Measurements from ENCODE around the gene EHMT1. TPM values are rescaled to one million over a fixed set of nuclear protein-coding genes. Genes with fewer than 3 reads are reported as not detected.
A peak's percentile ranks its signal among the peaks of the same experiment; 100 is the strongest.

EHMT1 gene
- total RNA-seq, 1 experiment from 2014 or later: 112 TPM

GRCh38 chr9:137694236-137694959 lies 75.6 kb downstream of the EHMT1 start:
- Histone ChIP-seq H3K9ac (ENCODE audit: extremely low read depth, insufficient read length, low read length) (no peak overlapping the region), H2AFZ (ENCODE audit: low read length) (no peak overlapping the region), H3K27me3 (ENCODE audit: insufficient read depth, low read length) (no peaks in the 10 kb centered on the region; the same call in 1 of the 2 replicates), H3K4me1 (ENCODE audit: insufficient read depth, low read length) (peaks cover 12% of the 10 kb centered on the region; the same call in 1 of the 2 replicates), H3T11ph (ENCODE audit: low read length) (no peak overlapping the region), H3K4ac (ENCODE audit: low read depth, low read length) (no peak overlapping the region), H3K27ac (ENCODE audit: insufficient read length, low read depth, low read length) (no peak overlapping the region), H2BK5ac (ENCODE audit: insufficient read length, low read length) (no peak overlapping the region), H2BK20ac (ENCODE audit: low read depth, low read length, poor library complexity, severe bottlenecking) (no peak overlapping the region), H3K79me2 (ENCODE audit: insufficient read depth, low read length) (peaks cover 32% of the 10 kb centered on the region; the same call in 1 of the 2 replicates), H3K4me2 (ENCODE audit: insufficient read depth, insufficient read length, low read length) (no peak overlapping the region), H2AK5ac (ENCODE audit: insufficient read length, low read length) (no peak overlapping the region), H4K5ac (ENCODE audit: insufficient read length, low read depth, low read length) (no peak overlapping the region), H4K20me1 (ENCODE audit: control insufficient read depth, insufficient read depth, insufficient read length) (no peaks in the 10 kb centered on the region), H2BK12ac (ENCODE audit: insufficient read length, low read depth, low read length) (no peak overlapping the region), H3K23me2 (ENCODE audit: insufficient read length, low read depth, low read length, poor library complexity, severe bottlenecking) (no peaks in the 10 kb centered on the region), H4K8ac (replicated peaks; ENCODE audit: insufficient read length, low read depth, low read length) (no peak overlapping the region), H3K23ac (ENCODE audit: insufficient read length, low read depth, low read length) (no peak overlapping the region), H2BK15ac (ENCODE audit: low read depth, low read length) (no peak overlapping the region), H3K14ac (ENCODE audit: insufficient read depth, low read length) (no peak overlapping the region), H2BK120ac (ENCODE audit: low read depth, low read length, poor library complexity, severe bottlenecking) (no peak overlapping the region), H3K79me1 (ENCODE audit: insufficient read depth, low read depth, low read length, poor library complexity, severe bottlenecking) (peaks cover 7% of the 10 kb centered on the region), H3K56ac (ENCODE audit: insufficient read length, low read depth, low read length) (no peak overlapping the region), H4K91ac (ENCODE audit: insufficient read length, low read depth, low read length) (no peak overlapping the region), H3K9me3 (ENCODE audit: control insufficient read depth, low read depth, low read length) (no peaks in the 10 kb centered on the region), H3K18ac (ENCODE audit: insufficient read length, low read depth, low read length) (no peak overlapping the region)
- TF ChIP-seq, protein P1, sequence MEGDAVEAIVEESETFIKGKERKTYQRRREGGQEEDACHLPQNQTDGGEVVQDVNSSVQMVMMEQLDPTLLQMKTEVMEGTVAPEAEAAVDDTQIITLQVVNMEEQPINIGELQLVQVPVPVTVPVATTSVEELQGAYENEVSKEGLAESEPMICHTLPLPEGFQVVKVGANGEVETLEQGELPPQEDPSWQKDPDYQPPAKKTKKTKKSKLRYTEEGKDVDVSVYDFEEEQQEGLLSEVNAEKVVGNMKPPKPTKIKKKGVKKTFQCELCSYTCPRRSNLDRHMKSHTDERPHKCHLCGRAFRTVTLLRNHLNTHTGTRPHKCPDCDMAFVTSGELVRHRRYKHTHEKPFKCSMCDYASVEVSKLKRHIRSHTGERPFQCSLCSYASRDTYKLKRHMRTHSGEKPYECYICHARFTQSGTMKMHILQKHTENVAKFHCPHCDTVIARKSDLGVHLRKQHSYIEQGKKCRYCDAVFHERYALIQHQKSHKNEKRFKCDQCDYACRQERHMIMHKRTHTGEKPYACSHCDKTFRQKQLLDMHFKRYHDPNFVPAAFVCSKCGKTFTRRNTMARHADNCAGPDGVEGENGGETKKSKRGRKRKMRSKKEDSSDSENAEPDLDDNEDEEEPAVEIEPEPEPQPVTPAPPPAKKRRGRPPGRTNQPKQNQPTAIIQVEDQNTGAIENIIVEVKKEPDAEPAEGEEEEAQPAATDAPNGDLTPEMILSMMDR (conservative IDR thresholded peaks at IDR 0.05): no peak
- DNase-seq: peak; percentile 41
- Mint-ChIP-seq H3K4me1 (peaks cover 73 to 77% of the 10 kb centered on the region in 2 experiments), H3K27me3 (ENCODE audit: low read depth) (no peaks in the 10 kb centered on the region), H3K27ac (peak overlapping the region; percentile 3 to 85 (median 15)), H3K9me3 (no peaks in the 10 kb centered on the region), H3K4me3 (no peak overlapping the region), H3K36me3 (ENCODE audit: insufficient read depth in 1 of 3, low read depth in 3 of 3) (no peaks in the 10 kb centered on the region; a peak in 3 of 7 replicates)
- WGBS (ENCODE audit: extremely low coverage, insufficient read length, low lambda C conversion rate): no CpG with 5 or more reads among the region's 36 CpGs

Measured in H9 (cell line).